ENCODE data around the gene LTBP4. TPM values are rescaled to one million over a fixed set of nuclear protein-coding genes. Genes with fewer than 3 reads are reported as not detected.
A peak's percentile ranks its signal among the peaks of the same experiment; 100 is the strongest.
"Not testable (repeated sequence)": the region's sequence is repeated elsewhere in the genome, so short reads cannot be mapped to it uniquely, and the experiment has no call there.

The LTBP4 gene
- total RNA-seq, 1 experiment from 2014 or later = 26.5 TPM

DNA sequence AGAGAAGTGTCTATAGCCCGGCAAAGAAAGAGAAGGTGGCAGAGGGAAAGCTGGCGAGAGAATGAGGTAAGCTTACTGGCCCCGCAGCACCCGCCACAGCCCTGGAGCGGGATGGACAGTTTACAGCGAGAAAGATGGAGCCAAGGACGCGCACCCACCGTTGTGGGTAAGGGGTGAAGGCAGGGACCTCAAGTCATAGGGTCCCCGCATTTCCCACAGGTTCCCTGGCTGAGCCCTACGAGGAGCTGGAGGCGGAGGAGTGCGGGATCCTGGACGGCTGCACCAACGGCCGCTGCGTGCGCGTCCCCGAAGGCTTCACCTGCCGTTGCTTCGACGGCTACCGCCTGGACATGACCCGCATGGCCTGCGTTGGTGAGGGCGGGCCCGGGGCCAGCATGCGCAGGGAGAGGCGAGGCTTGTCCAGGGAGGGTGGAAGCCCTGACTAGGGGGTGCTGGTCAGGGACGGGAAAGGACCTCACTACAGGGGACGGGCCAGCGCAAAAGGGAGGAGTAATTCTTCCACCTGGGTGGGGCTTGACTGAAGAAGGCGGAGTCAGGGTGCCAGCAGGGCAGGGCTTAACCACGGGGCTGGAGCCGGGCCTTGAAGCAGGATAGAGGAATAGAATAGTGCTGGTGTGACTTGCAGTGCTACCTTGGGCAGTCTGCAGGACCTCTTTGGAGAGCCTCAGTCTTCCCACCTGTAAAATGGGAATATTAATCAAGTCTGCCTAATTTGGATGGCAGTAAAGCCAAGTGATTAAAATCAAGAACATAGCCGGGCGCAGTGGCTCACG is 26.5 kb downstream of the LTBP4 start:
- H3K27me3 ChIP-seq = no peaks in the 10 kb centered on the region
- H3K4me3 ChIP-seq = no peak overlapping the region
- H3K9me3 ChIP-seq = no peaks in the 10 kb centered on the region
- peaks cover 74% of the 10 kb centered on the region for H3K36me3 ChIP-seq
- DNase-seq = no peak

DNA sequence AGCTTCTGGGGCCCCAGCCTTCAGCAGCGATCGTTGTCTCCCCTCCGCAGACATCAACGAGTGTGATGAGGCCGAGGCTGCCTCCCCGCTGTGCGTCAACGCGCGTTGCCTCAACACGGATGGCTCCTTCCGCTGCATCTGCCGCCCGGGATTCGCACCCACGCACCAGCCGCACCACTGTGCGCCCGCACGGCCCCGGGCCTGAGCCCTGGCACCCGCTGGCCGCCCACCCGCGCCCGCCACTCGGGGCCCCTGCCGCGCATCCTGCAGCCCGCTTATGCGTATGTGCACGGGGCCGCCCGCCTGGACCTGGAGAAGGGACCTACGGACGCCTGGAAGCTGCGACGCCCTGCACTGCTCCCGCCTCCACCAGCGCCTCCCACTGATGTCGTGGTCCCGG is 28.2 kb downstream of the LTBP4 start:
- no peak overlapping the region for H3K4me3 ChIP-seq
- H3K9me3 ChIP-seq = no peaks in the 10 kb centered on the region
- H3K27me3 ChIP-seq = no peaks in the 10 kb centered on the region
- DNase-seq = no peak
- peaks cover 58% of the 10 kb centered on the region for H3K36me3 ChIP-seq

DNA sequence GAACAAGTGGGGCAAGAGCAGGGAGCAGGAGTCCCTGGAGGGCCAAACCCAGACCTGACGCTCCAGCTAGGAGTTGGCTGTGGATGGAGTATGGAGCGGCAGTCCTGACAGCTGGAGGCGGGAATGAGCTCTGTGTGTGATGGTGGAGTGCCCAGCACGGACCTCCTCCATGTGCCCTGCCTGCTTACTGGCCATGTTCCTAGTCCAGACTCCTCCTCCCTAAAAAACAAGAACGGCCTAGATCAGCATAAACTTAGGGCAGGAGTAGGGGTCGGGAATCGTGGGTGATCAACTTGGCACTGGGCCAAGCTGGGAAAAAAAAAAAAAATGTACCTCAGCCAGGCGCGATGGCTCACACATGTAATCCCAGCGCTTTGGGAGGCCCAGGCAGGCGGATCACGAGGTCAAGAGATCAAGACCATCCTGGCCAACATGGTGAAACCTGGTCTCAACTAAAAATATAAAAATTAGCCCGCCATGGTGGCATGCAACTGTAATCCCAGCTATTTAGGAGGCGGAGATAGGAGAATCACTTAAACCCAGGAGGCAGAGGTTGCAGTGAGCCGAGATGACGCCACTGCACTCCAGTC is 29.5 kb downstream of the LTBP4 start:
- H3K9me3 ChIP-seq = no peaks in the 10 kb centered on the region
- peaks cover 47% of the 10 kb centered on the region for H3K36me3 ChIP-seq
- no peaks in the 10 kb centered on the region for H3K27me3 ChIP-seq
- no peak for DNase-seq
- H3K4me3 ChIP-seq = no peak overlapping the region

DNA sequence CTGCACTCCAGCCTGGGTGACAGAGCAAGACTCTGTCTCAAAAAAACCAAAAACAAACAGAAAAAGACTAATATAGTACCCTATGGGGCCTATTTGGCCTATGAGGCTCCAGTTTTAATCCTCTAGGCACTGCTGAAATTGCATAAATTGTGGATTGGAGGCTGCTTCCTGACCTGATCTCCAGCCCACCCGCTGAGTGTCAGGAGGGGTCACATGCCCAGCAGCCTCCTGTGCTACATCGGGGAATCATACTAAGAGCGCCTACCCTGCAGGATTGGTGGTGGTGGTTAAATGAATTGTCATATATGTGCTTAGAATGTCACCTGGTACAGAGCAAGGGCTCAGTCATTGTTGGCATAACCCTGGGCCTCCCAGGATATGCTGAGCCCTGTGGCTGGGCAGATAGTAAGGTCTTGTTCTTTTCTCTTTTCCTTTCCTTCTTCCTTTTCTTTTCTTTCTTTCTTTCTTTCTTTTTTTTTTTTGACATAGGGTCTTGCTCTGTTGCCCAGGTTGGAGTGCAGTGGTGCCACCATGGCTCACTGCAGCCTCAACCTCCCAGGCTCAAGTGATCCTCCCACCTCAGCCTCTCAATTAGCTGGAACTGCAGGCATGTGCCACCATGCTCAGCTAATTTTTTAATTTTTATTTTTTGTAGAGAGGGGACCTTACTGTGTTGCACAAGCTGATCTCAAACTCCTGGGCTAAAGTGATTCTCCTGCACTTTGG is 31.3 kb downstream of the LTBP4 start:
- DNase-seq = no peak
- H3K27me3 ChIP-seq = no peaks in the 10 kb centered on the region
- H3K9me3 ChIP-seq = no peaks in the 10 kb centered on the region
- H3K36me3 ChIP-seq = peaks cover 32% of the 10 kb centered on the region
- H3K4me3 ChIP-seq = no peak overlapping the region

DNA sequence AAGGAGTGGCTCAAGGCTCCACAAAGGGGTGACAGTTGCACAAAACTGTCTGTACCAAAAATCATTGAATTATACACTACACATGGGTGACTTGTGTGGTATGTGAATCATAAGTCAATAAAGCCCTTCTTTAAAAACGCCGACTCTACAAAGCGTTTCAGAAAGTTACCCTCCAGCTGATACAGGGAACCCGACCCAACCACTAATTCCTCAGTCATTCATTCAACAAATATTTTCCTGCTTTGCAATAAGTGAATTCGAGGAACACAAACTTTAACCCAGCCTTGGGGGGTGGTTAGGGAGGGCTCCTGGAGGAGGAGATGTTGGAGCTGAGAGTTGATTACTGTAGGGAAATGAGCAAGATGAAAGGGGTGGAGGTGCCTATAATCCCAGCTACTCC is 32.0 kb downstream of the LTBP4 start:
- Histone ChIP-seq H3K9me3 (no peaks in the 10 kb centered on the region), H3K4me3 (no peak overlapping the region), H3K27me3 (no peaks in the 10 kb centered on the region), H3K36me3 (peaks cover 25% of the 10 kb centered on the region)
- peak; percentile 49 for DNase-seq

DNA sequence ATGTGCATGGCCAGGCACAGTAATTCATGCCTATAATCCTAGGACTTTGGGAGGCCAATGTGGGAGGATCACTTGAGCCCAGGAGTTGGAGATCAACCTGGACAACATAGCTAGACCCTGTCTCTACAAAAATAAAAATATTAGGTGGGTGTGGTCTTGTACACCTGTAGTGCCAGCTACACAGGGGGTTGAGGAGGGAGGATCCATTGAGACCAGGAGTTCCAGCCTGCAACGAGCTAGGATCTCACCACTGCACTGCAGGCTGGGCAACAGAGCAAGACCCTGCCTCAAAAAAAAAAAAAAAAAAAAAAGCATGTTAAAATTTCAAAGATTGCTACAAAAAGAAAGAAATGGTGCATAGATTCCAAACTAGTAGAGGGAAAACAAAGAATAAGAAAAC is 37.2 kb downstream of the LTBP4 start:
- Histone ChIP-seq H3K27me3 (no peaks in the 10 kb centered on the region), H3K4me3 (no peak overlapping the region), H3K9me3 (no peaks in the 10 kb centered on the region), H3K36me3 (no peaks in the 10 kb centered on the region)
- DNase-seq = no peak

DNA sequence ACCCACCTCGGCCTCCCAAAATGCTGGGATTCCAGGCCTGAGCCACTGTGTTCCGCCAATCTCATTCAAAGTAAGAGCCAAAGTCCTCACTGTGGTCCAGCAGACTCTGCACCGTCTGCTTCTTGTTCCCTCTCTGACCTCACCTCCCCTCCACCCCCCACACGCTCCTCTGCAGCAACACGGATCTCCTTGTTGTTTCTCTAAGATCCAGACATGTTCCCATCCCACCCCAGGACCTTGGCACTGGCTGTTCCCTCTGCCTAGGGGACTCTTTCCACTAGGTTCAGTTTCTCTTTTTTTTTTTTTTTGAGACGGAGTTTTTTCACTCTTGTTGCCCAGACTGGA is 38.4 kb downstream of the LTBP4 start:
- Histone ChIP-seq H3K36me3 (no peaks in the 10 kb centered on the region), H3K4me3 (no peak overlapping the region), H3K27me3 (no peaks in the 10 kb centered on the region), H3K9me3 (no peaks in the 10 kb centered on the region)
- no peak for DNase-seq

DNA sequence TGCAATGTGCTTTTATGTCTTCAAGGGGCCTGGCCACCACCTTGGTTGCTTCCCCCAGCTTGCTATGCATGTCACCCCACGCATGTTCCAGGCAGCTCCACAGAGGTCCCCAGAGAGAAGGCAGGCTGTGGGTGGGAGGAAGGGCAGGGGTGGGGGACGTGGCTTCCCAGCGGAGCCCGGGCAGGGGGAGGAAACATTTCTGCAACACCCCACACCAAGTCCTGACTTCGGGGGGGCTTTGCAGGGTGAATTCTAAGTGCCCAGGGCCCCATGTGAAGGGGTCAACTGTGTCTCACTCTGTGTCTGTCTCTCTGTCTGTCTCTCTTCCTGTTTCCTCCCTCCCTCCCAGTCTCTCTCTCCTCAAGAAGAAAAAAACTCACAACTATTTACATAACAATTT is 39.6 kb downstream of the LTBP4 start:
- no peak for DNase-seq
- no peak overlapping the region for H3K4me3 ChIP-seq
- no peaks in the 10 kb centered on the region for H3K36me3 ChIP-seq

DNA sequence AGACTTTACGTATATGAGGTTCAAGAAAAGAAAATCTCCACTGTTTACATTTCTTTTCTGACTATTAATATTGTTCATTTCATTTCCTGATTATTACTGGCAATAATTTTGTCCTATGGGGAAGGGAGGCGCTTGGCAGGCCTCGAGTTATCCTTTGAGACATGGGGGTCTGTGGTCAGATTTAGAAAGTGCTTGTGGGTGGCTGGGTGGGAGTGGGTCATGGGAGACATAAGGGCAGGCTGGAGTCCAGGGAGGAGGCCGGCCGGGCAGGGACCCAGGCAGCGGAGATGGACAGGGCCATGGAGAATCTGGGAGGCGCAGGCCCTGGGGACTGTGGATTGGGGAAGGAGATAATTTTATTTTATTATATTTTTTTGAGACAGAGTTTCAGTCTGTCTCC is 40.1 kb downstream of the LTBP4 start:
- no peaks in the 10 kb centered on the region for H3K27me3 ChIP-seq
- DNase-seq = no peak
- no peaks in the 10 kb centered on the region for H3K9me3 ChIP-seq
- H3K4me3 ChIP-seq = no peak overlapping the region
- H3K36me3 ChIP-seq = no peaks in the 10 kb centered on the region

More for the DNA sequence above, 39.6 kb downstream of the LTBP4 start:
- no peaks in the 10 kb centered on the region for H3K9me3 ChIP-seq
- no peaks in the 10 kb centered on the region for H3K27me3 ChIP-seq

DNA sequence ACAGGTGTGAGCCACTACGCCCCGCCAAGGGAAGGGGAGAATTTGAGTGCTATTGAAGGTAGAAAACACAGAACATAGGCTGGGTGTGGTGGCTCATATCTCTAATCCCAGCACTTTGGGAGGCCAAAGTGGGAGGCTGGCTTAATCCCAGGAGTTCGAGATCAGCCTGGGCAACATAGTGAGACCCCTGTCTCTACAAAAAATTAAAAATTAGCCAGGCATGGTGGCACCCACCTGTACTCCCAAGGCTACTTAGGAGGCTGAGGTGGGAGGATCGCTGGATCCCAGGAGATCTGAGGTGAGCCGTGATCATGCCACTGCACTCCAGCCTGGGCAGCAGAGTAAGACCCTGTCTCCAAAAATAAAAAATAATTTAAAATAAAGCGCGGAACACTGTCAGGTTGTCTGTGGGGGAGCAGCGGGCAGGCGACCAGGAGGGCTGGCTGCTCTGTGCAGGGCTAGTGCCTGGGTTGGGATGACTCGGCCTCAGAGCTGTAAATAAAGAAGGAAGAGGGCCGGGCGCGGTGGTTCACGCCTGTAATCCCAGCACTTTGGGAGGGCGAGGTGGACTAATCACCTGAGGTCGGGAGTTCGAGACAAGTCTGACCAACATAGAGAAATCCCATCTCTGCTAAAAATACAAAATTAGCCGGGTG is 41.0 kb downstream of the LTBP4 start:
- DNase-seq = no peak
- Histone ChIP-seq H3K4me3 (no peak overlapping the region), H3K9me3 (no peaks in the 10 kb centered on the region), H3K27me3 (no peaks in the 10 kb centered on the region), H3K36me3 (no peaks in the 10 kb centered on the region)

DNA sequence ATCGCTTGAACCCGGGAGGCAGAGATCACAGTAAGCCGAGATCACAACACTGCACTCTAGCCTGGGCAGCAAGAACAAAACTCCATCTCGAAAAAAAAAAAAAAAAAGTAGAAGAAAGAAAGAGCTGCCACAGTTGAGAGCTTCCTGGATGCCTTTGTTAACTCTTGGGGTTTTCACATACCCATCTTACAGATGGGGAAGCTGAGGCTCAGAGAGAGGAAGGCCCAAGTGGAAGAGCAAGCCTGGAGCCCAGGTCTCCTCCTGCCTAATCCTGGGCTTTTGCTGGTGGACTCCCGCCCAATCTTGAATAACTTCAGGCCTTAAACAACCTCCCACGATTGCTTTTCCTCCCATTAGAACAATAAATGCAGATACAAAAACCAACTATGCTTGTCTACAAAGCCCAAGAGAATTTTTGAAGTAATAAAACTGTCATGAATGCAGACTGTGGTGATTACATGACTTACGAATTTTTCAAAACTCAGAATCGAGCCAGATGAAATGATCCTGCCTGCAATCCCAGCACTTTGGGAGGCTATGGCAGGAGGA is 41.7 kb downstream of the LTBP4 start:
- Histone ChIP-seq H3K9me3 (no peaks in the 10 kb centered on the region), H3K27me3 (no peaks in the 10 kb centered on the region), H3K36me3 (no peaks in the 10 kb centered on the region), H3K4me3 (no peak overlapping the region)
- no peak for DNase-seq

DNA sequence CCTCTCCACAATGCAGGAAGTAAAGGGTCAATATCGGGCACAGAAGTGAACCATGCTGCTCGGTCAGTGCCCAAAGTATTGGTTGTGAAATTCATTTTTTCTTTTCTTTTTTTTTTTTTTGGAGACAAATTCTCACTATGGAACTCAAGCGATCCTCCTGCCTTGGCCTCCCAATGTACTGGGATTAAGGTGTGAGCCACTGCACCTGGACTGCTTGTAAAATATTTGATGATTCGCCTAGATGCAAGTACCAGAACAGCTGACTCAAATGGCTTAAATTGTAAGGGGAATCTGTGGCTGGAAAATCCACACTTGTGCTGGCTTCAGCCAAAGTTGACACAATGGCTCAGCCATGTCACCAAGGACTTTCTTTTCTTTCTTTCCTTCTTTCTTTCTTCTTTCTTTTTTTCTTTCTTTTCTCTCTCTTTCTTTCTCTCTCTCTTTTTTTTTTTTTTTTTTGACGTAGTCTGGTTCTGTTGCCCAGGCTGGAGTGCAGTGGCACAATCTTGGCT is 45.6 kb downstream of the LTBP4 start:
- no peak overlapping the region for H3K4me3 ChIP-seq
- DNase-seq = no peak
- no peaks in the 10 kb centered on the region for H3K9me3 ChIP-seq
- H3K27me3 ChIP-seq = no peaks in the 10 kb centered on the region
- no peaks in the 10 kb centered on the region for H3K36me3 ChIP-seq

DNA sequence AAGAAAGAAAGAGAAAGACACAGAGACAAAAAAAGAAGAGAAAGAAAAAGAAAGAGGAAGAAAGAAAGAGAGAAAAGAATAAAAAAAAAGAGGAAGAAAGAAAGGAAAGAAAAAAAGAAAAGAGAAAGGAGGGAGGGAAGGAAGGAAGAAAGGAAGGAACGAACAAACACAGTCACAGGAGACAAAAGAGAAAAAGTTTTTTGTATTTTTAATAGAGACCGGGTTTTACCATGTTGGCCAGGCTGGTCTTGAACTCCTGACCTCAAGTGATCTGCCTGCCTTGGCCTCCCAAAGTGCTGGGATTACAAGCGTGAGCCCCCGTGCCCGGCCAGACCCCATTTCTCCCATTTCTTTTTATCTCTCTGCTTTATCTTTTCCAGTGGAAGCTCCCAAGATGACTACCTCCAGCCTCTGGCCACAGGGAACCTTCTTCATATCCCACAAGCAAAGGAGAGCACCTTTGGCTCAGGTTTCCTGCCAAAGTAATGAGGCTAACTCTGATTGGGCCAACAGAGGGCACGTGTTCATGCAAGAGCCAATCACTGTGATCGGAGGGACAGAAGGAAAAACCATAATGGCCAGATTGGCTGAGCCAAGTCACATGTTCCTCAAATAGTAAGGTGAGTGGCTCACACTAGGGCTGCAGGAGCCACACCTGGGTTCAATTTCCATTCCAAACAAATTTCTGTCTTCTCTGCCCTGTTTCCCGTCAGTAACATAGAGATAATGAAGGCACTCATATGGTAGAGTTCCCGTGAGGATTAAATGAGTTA is 48.9 kb downstream of the LTBP4 start:
- H3K9me3 ChIP-seq, H3K4me3 ChIP-seq, H3K36me3 ChIP-seq, H3K27me3 ChIP-seq: not testable (repeated sequence)
- peak; percentile 36 for DNase-seq

DNA sequence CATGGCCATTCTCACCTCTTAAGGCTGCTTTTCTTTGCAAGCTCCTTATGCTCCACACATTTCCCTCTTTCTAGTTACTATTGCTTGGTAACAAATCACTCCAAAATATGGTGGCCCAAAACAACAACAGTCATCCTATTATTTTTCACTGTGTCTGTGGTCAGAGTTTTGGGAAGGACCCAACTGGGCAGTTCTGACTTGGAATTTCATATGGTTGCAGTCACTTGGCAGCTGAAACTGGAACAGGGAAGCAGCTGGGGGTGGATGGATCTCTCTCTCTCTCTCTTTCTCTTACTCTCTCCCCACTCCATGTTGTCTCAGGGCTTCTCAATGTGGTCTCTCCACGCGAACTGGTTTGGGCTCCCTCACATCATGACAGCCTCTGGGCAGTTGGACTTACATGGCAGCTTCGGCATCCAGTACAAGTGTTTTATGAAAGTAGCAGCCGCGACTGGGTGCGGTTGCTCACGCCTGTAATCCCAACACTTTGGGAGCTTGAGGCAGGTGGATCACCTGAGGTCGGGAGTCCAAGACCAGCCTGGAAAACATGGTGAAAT is 49.7 kb downstream of the LTBP4 start:
- DNase-seq = peak; percentile 93
- Histone ChIP-seq H3K9me3 (no peaks in the 10 kb centered on the region), H3K27me3 (no peaks in the 10 kb centered on the region), H3K36me3 (no peaks in the 10 kb centered on the region), H3K4me3 (no peak overlapping the region)

DNA sequence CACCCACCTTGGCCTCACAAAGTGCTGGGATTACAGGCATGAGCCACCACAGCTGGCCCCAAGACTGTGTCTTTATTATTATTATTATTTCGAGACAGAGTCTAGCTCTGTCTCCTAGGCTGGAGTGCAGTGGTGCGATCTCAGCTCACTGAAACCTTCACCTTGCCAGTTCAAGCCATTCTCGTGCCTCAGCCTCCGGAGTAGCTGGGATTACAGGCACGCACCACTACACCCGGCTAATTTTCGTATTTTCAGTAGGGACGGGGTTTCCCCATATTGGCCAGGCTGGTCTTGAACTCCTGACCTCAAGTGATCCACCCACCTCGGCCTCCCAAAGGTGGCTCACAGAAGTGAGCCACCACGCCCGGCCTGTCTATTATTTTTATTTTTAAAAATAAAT is 51.1 kb downstream of the LTBP4 start:
- not testable (repeated sequence) for H3K4me3 ChIP-seq, H3K27me3 ChIP-seq, H3K9me3 ChIP-seq, H3K36me3 ChIP-seq, DNase-seq

DNA sequence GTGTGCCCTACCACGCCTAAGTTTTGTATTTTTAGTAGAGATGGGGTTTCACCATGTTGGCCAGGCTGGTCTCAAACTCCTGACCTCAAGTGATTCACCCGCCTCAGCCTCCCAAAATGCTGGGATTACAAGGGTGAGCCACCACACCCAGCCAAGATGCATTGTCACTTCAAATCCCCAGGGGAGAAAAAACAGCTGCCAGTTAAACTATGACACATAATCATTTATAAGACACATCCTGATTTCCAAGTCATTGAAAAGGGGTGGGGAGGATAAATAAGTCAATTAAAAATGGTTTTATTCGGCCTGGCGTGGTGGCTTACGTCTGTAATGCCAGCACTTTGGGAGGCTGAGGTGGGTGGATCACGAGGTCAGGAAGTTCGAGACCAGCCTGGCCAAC is 54.5 kb downstream of the LTBP4 start:
- H3K9me3 ChIP-seq, H3K36me3 ChIP-seq, H3K27me3 ChIP-seq, H3K4me3 ChIP-seq: not testable (repeated sequence)
- DNase-seq = peak; percentile 35

Data from MG63 (cell line).